COLO668 (cell line): ENCODE measurements around the gene MAK.
"Not testable (repeated sequence)": the region's sequence is repeated elsewhere in the genome, so short reads cannot be mapped to it uniquely, and the experiment has no call there.

Source experiments
- DNase-seq: peaks from one replicate; lab custom pipeline; 2025; ENCODE audit not compliant: unreplicated experiment; lab: John Stamatoyannopoulos, UW

The MAK gene

GRCh38 chr6:10730254-10730653, 108.1 kb downstream of the MAK start:
- no peak for DNase-seq

GRCh38 chr6:10725716-10726115, 112.6 kb downstream of the MAK start:
- DNase-seq: no peak

- DNase-seq: no peak
These were observed 113.3 kb downstream of the MAK start for GRCh38 chr6:10725044-10725443.

GRCh38 chr6:10723567-10723881, 114.8 kb downstream of the MAK start:
- no peak for DNase-seq

- DNase-seq: peak; percentile 96
These were observed 115.3 kb downstream of the MAK start, which contains the start of gene TMEM14C for GRCh38 chr6:10722820-10723566. Gene TMEM14C, plus strand, starts transcription at chr6:10723070. Its CDS starts 1,544 bp downstream, at chr6:10724614.

GRCh38 chr6:10722570-10722819, 115.8 kb downstream of the MAK start:
- DNase-seq: no peak

GRCh38 chr6:10721850-10722569, 116.3 kb downstream of the MAK start:
- DNase-seq: no peak

GRCh38 chr6:10720960-10721849, 117.1 kb downstream of the MAK start:
- DNase-seq: not testable (repeated sequence)

- no peak for DNase-seq
These were observed 117.9 kb downstream of the MAK start for GRCh38 chr6:10720265-10720959.

GRCh38 chr6:10719964-10720264, 118.4 kb downstream of the MAK start:
- no peak for DNase-seq

- DNase-seq: no peak
These were observed 118.9 kb downstream of the MAK start for GRCh38 chr6:10719296-10719963.

GRCh38 chr6:10713962-10714361, 124.4 kb downstream of the MAK start:
- DNase-seq: no peak
